HG03097 (cell line): Measurements from ENCODE around the gene CCDC171.
"Not testable (repeated sequence)": the region's sequence is repeated elsewhere in the genome, so short reads cannot be mapped to it uniquely, and the experiment has no call there.

Source experiments
- ATAC-seq: cut with Tn5 transposase; IDR thresholded peaks from one replicate; pipeline ENCODE4 v1.9.1; 2021; ENCODE audit not compliant: unreplicated experiment, low FRiP score

CCDC171 gene

DNA sequence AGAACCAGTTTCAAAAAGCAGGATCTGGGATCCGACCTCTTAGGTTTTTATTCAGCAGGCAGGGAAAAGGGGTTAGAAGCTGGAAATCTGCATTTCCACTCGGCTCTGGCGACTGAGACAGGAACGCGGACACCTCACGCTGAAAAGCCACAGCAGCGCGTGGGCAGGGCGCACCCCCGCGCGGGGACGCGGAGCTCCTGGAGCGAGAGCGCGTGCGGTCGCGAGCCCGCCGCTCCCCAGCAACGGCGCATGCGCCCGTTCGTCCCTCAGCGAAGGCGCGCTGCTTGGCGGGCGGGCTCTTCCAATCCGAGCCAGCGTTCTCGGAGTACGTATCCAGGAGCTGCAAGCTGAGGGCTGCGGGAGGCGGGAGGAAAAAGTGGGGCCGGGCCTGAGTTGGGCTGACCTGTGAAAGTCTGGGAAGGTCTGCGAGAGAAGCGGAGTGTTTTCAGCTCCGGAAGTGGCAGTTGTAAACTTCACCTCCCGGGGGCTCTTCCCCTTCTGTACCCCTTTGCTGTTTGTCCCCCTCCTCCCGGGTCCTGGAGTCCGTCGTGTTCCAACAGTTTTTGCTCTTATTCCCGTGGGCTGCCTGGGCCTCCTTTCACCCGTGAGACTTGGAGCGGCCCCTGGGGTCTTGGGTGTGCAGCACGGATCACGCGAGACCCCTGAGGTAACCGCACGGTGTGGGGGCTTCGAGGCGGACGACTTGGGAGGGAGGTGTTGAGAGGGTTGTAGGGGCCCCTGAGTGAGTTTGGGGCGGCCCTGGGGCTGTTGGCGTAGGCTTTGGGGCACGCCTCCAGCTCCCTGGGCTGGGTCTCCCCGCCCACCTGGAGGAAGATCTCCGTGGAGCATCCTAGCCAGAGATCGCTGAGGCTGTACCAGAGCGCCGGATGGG lies at the start of gene CCDC171:
CCDC171 (plus strand) TSS at position 408 of the 892 bp plus-strand sequence. CDS start 11,046 bp downstream, outside the sequence.
- peak; percentile 86 for ATAC-seq

GRCh38 chr9:15505921-15506320 lies 46.9 kb upstream of the CCDC171 start:
- ATAC-seq = no peak

DNA sequence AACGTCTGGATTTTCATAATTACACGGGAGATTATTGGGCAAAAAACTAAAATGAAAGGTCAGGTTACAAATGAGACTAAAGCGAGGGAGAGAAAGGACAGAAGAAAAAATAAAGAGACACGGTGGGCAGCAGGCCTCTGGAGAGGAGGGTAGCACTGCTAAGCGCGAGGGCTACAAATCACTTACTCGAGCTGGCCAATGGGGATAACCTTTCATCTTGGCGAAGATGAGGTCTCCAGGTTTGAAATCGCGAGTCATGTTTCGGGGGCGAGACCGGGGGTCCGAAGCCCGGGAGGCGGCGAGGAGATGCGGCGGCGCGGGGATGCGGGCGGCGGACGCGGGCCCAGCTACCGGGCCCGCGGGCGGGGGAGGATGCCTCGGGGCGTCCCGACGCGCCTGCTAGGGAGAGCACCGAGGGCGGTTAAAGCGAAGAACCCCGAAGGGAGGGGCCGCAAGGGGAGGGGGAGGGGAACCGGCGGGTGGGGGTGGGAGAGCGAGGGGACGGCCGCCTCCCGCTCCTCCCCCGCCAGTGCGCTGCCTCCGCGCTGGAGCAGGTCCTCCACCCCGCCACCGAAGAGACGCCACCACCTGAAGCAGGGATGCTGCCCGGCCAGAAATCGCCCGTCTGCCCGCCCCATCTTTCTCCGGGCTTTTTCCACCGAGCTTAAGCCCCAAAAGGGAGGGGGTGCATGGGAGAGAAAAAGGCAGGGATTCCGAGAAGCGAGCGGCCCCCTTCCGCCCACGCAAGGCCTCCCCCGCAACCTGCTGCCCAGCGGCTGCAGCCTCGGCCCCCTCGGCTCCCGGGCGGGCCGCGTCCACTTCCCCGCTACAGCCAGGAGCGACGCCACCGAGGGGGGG lies 42.7 kb upstream of the CCDC171 start:
- peak; percentile 28 for ATAC-seq

GRCh38 chr9:15510789-15511575 lies 41.9 kb upstream of the CCDC171 start, which contains the start of gene PSIP1:
Gene PSIP1 (minus strand): TSS chr9:15510970. CDS start chr9:15510188, 782 bp downstream.
- ATAC-seq = peak; percentile 81

- ATAC-seq = no peak
Observed at GRCh38 chr9:15512204-15512603, 40.6 kb upstream of the CCDC171 start.

DNA sequence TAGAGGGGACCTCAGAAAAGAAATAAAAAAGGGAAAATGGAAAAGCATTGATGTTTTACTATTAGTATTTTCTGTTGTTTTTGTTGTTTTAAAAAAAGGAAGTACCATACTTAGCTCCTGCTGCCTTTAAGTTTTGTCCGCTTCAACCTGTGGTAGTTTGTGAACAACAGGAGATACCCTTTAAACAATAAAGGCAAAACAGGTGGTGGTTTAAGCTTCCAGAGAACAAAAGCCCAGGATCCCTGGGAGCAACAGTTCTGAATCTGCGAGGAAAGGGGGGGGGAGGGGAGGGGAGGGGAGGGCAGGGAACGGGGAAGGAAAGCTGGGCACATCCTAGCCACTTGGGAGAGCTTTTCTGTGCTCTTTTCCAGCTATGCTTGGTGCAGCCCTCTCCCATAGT lies 40.0 kb upstream of the CCDC171 start:
- no peak for ATAC-seq

GRCh38 chr9:15513335-15513734 lies 39.5 kb upstream of the CCDC171 start:
- ATAC-seq = no peak

GRCh38 chr9:15519831-15520230 lies 33.0 kb upstream of the CCDC171 start:
- no peak for ATAC-seq

DNA sequence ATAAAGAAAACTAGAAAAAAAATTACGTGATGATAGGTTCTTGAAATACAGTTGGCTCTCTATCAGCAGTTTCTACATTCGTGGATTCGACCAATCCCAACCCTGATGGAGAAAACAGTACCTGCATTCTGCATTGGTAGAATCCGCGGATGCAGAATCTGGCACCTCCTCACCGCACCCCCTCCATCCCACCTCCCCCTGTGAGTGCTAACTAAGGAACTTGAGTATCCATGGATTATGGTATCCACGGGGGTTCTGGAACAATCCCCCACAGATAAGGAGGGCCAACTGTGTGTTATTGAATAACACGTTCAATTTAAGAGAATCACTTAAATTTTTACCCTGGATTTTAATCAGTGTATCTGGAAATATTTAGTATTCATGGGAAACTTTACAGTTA lies 31.6 kb upstream of the CCDC171 start:
- no peak for ATAC-seq

- ATAC-seq = no peak
Observed at GRCh38 chr9:15522130-15522755, 30.6 kb upstream of the CCDC171 start.

DNA sequence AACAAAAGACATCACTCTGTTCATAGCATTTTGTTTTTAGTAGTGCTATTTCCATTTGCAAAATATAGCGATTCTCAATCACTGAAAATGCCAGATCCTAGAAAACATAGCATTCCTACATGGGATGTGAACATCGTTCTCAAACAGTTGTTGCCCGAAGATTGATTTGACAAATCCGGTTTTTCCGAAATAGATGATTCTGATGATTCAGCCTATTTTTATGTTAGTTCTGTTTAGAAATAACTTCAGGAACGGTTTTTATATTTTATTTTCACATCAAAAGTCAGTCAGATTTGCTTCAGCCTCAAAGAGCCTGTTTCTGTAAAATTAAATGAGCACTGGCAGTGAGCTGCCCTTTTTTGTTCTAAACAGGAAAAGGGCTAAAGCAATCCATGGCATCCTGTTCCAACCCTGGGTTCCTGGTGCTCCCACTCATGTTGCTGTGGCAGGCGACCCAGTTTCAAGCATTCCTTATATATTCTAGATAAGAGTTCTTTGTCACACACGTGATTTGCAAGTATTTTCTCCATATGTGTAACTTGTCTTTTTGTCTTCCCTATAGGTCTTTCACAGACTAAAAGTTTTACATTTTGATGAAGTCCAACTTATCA lies 27.9 kb upstream of the CCDC171 start:
- ATAC-seq = no peak

- ATAC-seq = no peak
Observed at GRCh38 chr9:15525958-15526357, 26.9 kb upstream of the CCDC171 start.

- ATAC-seq = not testable (repeated sequence)
Observed at GRCh38 chr9:15527035-15527434, 25.8 kb upstream of the CCDC171 start.

GRCh38 chr9:15529566-15530324 lies 23.1 kb upstream of the CCDC171 start:
- ATAC-seq = peak; percentile 87

- ATAC-seq = no peak
Observed at GRCh38 chr9:15531380-15531779, 21.5 kb upstream of the CCDC171 start.

DNA sequence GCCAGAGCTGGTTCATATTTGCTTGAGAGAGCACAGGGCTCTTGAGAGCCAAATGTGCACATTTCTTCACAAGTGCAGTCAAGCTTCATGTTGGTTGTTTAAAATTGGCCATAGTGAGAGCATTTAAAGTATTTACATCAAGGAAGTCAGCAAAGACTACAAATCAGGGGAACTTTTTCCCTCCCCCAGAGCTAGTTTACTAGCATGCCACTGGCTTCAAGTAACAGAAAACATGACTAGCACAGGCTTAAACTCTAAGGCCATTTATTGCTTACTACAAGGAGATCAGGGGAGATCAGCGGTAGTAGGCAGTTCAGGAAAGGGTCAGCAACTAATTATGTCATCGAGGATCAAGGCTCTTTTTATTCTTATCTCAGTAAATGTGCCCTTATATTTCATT lies 11.0 kb upstream of the CCDC171 start:
- no peak for ATAC-seq

GRCh38 chr9:15542624-15543023 lies 10.2 kb upstream of the CCDC171 start:
- no peak for ATAC-seq

DNA sequence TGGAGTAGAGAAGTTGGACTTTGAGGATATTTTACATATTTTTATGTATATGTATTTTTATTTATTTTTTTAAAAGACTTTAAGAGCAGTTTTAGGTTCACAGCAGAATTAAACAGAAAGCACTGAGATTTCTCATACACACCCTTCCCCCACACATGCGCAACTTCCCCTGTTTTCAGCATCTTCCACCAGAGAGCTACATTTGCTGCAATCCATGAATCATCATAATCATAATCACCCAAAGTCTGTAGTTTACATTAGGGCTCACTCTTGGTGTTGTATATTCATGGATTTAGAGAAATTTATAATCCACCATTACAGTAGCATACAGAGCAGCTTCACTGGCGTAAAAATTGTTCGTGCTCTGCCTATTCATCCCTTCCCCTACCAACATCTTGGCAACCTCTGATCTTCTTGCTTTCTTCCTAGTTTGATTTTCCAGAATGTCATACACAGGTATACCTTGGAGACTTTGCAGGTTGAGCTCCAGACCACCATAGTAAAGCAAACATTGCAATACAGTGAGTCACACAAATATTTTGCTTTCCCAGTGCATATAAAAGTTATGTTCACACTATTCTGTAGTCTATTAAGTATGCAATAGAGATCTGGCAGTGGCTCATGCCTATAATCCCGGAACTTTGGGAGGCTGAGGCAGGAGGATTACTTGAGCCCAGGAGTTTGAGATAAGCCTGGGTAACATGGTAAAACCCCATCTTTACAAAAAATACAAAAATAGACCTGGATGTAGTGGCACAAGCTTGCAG lies 9.6 kb upstream of the CCDC171 start:
- ATAC-seq = no peak
